PFSK-1 (cell line): Measurements from ENCODE around the gene DIAPH3.

Experiments used
- FOXP2 ChIP-seq: optimal IDR thresholded peaks from 2 replicates; pipeline ENCODE3; 2011; ENCODE audit warnings: borderline replicate concordance, control low read depth, inconsistent platforms; ENCODE audit not compliant: insufficient read depth; ENCODE audit errors: extremely low read length, extremely low read depth
- POLR2AphosphoS5 ChIP-seq: IDR thresholded peaks from 2 replicates; pipeline ENCODE4 v1.6.1; 2012; ENCODE audit warnings: low read depth, mild to moderate bottlenecking, control low read depth, low read length, moderate library complexity
- SIN3A ChIP-seq: IDR thresholded peaks from 2 replicates; pipeline ENCODE4 v1.6.1; 2012; ENCODE audit warnings: mild to moderate bottlenecking, low read length, moderate library complexity, borderline replicate concordance; ENCODE audit not compliant: insufficient read depth
- TAF1 ChIP-seq: IDR thresholded peaks from 2 replicates; pipeline ENCODE4 v1.6.1; 2012; ENCODE audit warnings: low read length, control low read depth, borderline replicate concordance; ENCODE audit not compliant: insufficient read depth
- TF ChIP-seq, protein P1 (sequence below), 2 experiments: IDR thresholded peaks; 2 replicates each; pipeline versions ENCODE4 v1.6.1 to v1.8.0; 2011 to 2012; ENCODE audit warnings: low read depth in 2 of 2, low read length in 2 of 2, control low read depth in 1 of 2, inconsistent platforms in 1 of 2, mild to moderate bottlenecking in 1 of 2, moderate library complexity in 1 of 2; ENCODE audit not compliant: insufficient read depth in 1 of 2

DIAPH3 gene

GRCh38 chr13:59747529-59747928, 416.2 kb downstream of the DIAPH3 start:
- no peak for TF ChIP-seq POLR2AphosphoS5
- TF ChIP-seq, protein P1, sequence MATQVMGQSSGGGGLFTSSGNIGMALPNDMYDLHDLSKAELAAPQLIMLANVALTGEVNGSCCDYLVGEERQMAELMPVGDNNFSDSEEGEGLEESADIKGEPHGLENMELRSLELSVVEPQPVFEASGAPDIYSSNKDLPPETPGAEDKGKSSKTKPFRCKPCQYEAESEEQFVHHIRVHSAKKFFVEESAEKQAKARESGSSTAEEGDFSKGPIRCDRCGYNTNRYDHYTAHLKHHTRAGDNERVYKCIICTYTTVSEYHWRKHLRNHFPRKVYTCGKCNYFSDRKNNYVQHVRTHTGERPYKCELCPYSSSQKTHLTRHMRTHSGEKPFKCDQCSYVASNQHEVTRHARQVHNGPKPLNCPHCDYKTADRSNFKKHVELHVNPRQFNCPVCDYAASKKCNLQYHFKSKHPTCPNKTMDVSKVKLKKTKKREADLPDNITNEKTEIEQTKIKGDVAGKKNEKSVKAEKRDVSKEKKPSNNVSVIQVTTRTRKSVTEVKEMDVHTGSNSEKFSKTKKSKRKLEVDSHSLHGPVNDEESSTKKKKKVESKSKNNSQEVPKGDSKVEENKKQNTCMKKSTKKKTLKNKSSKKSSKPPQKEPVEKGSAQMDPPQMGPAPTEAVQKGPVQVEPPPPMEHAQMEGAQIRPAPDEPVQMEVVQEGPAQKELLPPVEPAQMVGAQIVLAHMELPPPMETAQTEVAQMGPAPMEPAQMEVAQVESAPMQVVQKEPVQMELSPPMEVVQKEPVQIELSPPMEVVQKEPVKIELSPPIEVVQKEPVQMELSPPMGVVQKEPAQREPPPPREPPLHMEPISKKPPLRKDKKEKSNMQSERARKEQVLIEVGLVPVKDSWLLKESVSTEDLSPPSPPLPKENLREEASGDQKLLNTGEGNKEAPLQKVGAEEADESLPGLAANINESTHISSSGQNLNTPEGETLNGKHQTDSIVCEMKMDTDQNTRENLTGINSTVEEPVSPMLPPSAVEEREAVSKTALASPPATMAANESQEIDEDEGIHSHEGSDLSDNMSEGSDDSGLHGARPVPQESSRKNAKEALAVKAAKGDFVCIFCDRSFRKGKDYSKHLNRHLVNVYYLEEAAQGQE (IDR thresholded peaks at IDR 0.05; ENCODE audit: insufficient read depth in 1 of 2, low read depth in 2 of 2, low read length in 2 of 2) = no peak
- no peak for TF ChIP-seq TAF1
- no peak for TF ChIP-seq FOXP2
- no peak for TF ChIP-seq SIN3A

DNA sequence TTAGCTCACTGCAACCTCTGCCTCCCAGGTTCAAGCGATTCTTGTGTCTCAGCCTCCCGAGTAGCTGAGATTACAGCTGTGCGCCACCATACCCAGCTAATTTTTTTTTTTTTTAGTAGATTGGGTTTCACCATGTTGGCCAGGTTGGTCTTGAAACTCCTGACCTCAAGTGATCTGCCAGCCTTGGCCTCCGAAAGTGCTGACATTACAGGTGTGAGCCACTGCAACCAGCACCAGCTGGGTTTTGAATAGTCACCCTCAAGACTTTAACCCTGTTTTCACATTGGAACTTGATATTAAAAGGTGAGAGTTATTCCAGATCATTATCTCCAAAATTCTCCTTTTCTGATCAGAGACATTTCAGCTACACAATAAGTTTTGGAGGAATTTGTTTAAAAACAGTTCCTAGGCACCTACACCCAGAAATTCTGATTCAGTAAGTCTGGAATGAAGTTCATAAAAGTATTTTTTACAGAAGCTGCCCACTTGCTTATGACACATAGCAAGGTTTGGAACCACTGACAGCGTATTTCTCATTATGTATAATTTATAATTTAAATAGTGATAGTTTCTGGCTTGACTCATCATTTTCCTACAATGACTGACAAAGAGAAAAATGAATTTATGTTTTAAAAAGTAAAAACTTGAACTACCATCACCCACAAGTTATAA, 417.3 kb downstream of the DIAPH3 start:
- TF ChIP-seq SIN3A = no peak
- TF ChIP-seq, protein P1 (IDR thresholded peaks at IDR 0.05; ENCODE audit: insufficient read depth in 1 of 2, low read depth in 2 of 2, low read length in 2 of 2) = no peak
- no peak for TF ChIP-seq TAF1
- TF ChIP-seq POLR2AphosphoS5 = no peak
- TF ChIP-seq FOXP2 = no peak

GRCh38 chr13:59745392-59745788, 418.3 kb downstream of the DIAPH3 start:
- TF ChIP-seq TAF1 (no peak), FOXP2 (no peak), SIN3A (no peak), POLR2AphosphoS5 (no peak)
- TF ChIP-seq, protein P1 (IDR thresholded peaks at IDR 0.05; ENCODE audit: insufficient read depth in 1 of 2, low read depth in 2 of 2, low read length in 2 of 2) = no peak

DNA sequence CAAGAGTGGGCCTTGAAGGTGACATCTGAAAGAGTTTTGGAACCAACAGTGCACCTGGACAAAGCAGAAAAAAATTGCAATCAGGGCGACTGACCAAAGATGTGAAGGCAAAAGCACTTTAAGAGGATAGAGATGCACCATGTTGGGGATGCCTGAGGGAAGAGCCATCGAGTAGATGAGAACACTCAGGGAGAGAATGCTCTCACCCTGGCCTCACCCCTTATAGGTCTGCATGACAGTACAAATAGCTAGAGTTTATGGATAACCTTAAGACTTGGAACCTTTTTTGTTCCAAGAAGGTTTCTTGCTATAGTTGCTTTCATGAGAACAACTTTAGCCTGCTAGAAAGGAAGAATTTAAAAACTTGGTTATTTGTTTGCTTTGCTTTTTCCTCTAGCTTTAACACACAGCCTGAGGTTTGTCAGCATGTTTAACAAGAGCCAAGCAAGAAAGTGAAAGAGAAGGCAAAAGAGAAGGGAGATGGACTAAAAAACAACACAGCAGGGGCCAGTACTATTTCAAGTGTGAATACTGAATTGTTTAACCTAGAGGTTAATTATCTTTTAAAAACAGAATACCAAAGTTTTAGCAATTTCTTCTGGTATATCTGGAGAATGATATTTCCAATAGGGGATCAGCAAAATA, 418.9 kb downstream of the DIAPH3 start:
- TF ChIP-seq TAF1 (no peak), POLR2AphosphoS5 (no peak), FOXP2 (no peak), SIN3A (no peak)
- TF ChIP-seq, protein P1 (IDR thresholded peaks at IDR 0.05; ENCODE audit: insufficient read depth in 1 of 2, low read depth in 2 of 2, low read length in 2 of 2) = no peak
